HuH-7.5 (cell line): ENCODE measurements around the gene EVL.
A peak's percentile ranks its signal among the peaks of the same experiment; 100 is the strongest.
"Not testable (repeated sequence)": the region's sequence is repeated elsewhere in the genome, so short reads cannot be mapped to it uniquely, and the experiment has no call there.

Experiments used
- DNase-seq: peaks from one replicate; pipeline ENCODE4 v3.0.0; 2011; ENCODE audit warnings: low spot score

The EVL gene

DNA sequence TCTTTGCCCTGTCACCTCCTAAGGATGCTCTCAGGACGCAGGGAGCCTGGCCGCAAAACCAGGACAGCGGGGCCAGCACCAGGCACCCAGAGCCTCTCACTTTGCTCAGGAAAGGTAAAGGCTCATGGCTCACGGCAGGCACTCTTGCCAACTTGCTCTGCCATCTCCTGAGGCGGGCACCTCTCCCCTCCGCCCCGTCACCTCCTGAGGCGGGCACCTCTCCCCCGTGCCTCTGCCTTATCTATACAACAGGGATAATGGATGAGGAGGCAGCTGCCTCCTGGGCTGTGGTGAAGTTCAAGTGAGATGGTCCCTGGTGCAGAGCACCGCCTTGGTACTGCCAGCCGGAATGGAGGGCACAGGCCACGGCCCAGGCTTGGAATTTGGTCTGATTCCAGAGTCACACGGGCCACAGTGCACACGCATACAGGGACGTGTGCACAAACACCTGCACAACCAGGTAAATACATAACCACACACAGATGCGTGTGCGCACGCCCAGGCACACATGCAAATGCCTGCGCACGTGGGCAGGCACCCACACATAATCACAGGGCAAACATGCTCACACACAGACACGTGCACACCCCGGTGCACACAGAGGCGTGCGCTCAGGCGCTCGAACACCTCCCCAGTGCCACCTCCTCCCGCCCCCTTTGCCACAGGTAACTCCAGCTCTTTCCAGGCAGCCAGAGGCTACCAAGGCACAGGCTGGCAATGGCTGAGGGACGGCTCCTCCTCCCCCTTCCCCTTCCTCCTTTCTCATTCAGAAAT lies 82.7 kb downstream of the EVL start:
- no peak for DNase-seq

- DNase-seq = no peak
Observed at GRCh38 chr14:100148837-100149731, 83.9 kb downstream of the EVL start.

DNA sequence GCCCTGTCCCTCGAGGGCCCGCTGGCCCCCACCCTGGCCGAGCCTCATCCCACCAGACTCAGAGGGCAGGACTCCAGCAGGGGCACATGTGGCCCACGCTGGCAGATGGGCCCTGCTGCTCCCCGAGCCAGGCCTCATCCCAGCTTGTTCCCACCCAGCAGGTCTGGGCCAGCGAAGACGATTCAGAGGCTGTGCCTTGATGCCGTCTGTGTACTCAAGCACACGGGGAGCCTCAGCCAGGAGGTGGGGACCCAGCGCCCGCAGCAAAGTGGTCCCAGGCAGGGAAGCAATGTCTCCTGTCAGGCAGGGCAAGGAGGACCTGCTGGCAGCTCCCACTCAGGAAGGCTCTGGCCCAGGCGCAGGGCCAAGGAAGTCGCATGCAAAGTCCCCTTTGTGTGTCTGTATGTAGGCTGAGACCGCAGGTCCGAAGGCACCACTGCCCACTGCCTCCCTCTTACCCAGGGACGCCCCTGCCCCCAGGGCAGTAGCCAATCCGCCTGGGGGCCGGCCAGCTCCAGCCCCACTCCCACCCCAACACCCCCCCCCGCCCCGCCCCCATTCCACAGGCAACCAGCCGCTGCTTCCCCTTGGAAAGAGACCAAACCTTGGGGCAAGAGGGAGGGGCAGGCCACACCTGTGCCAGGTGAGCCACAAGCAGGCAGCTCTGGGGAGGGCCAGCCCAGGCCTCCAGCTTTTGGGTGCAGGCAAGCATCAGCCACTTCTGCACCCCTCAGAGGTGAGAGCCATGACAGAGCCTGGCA lies 84.8 kb downstream of the EVL start:
- DNase-seq = no peak

DNA sequence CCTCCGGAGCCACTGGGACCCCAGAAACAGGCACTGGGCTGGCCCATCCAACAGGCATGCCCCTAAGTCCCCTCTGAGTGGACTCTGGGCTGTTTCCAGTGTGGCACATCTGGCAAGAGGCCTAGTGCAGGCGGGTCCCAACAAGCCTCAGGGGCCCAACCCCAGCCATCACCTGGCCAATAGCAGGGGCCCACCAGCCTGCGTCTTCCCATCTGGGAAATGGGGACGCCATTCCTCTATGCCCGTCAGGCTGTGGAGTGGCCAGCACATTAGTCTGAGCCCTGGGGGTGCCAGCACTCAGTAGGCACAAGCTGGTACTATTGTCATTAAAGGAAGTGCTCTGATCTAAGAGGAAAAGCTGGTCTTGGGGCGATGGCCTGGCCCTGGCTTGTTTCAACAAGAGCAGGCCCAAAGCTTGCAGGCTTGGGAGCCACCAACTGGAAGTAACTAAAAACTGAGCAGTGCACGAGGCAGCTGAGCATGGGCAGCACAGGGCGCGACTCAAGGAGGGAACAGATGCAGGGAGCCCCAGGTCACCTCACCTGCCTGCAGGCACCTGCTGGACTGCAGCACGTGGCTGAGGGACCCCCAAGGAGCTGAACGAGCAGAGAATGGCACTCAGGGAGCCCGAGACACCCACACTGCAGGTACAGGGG lies 85.8 kb downstream of the EVL start:
- no peak for DNase-seq

DNA sequence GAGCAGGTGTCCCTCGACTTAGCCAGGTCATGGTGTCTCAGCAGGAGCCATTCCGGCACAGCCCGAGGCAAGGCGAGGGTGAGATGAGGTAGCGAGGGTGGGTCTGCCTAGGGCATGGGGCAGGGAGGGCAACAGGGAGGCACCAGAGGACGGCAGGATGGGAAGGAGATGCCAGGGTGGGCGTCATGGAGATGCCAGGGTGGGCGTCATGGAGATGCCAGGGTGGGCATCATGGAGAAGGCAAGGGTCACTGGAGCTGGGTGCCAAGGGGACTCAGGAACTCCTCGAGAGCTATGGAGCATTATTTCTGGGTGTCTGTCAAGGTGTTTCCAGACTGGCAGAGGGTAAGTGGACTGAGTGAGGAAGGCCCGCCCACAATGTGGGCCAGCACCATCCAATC lies 86.9 kb downstream of the EVL start:
- DNase-seq = no peak

GRCh38 chr14:100153560-100153959 lies 88.3 kb downstream of the EVL start:
- DNase-seq = no peak

DNA sequence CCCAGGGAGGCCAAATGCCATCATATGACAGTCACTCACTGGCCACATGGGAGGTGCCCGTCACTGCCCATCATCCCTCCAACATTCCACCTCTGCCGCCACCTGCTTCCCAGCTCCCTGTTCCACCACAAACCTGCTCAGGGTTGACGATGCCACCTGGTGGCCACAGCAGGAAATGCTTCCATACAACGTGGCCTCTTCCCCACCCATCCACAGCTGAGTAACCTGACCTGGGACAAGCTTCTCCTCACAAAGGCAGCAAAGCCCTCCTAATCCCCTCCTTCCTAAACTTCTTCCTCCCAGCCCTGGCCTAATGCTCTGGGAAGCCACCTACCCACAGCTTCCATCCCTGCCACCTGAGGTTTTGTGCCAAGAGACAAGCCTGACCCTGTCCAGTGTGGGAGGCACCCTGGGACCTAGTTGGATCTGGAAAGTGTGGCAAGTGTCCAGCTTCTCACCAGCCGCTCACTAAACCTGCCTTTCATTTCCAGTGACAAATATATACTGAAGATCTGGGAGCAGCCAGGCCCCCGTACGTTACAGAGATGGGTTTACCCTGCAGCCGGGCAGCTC lies 89.9 kb downstream of the EVL start:
- peak; percentile 67 for DNase-seq

DNA sequence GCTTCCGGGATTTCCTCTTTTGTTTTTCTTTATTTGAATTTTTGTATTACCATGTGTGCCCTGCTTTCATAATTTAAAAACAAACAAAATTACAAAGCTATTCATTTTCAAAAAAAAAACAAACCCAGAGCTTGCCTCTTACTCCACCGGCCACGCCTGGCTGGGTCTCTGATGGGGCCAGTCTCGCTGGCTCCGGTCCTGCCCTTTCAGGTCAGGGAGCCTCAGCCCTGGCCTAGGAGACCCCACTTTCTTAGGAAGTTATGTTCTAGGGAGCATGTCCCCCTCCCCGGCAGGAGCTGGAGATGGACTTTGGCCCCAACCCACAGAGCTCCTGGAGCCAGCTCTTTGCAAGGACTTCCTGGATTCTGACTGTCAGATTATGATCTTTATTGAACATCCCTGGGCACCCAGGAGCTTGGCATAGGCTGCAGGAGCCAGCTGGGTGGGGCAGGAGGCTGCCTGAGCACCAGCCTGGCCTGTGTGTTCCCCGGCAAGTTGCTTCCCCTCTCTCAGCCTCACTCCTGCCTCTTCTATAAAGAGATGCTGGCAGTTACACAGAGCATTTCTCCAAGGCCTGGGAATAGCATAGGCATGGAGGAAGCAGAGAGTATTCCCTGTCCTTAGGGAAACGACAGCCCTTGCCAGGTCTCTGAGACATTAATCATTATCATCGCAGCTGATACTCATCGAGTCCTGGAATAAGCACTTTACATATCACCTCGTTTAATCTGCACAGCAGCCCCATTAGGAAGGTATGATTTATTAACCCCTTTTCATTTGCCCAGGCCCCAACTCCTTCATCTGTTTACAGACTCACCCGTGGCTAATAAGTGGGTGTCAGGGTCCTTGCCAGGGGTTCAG lies 90.8 kb downstream of the EVL start:
- DNase-seq = no peak

- no peak for DNase-seq
Observed at GRCh38 chr14:100156776-100157175, 91.6 kb downstream of the EVL start.

GRCh38 chr14:100157548-100158232 lies 92.5 kb downstream of the EVL start:
- DNase-seq = not testable (repeated sequence)

GRCh38 chr14:100158566-100159093 lies 93.4 kb downstream of the EVL start:
- DNase-seq = no peak

- DNase-seq = no peak
Observed at GRCh38 chr14:100159094-100159864, 94.1 kb downstream of the EVL start, which contains the start of gene DEGS2. DEGS2 (minus strand) TSS chr14:100159645; CDS start chr14:100159587, 58 bp downstream.

DNA sequence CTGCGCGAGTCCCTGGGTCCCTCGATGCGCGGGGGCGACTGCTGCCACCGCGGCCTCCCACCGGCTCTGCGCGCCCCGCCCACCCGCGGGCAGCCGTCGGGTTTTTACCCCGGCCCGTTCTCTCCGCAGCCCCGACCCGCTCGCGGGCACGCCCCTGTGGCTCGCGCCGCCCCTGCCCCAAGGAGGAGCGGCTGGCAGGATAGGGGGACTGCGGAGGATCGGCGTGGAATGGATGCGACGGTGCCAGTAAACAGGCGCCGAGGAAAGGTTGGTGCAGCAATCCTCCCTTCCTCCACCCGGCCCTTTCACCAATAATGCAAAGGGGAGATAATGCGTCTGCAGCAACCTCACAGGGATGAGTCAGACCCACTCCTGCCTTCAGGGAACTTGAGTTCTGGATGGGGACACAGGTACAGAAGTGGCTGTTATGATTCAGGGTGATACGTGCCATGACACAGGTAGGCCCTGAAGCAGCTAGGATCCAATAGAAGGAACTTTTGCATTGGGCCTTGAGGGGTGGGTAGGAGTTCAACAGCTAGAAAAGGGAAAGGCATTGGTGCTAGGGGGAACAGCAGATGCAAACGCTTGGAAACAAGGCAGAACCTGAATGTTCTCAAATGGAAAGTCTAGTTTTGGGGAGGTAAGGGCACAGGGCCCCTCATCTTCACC lies 94.8 kb downstream of the EVL start:
- DNase-seq = no peak

DNA sequence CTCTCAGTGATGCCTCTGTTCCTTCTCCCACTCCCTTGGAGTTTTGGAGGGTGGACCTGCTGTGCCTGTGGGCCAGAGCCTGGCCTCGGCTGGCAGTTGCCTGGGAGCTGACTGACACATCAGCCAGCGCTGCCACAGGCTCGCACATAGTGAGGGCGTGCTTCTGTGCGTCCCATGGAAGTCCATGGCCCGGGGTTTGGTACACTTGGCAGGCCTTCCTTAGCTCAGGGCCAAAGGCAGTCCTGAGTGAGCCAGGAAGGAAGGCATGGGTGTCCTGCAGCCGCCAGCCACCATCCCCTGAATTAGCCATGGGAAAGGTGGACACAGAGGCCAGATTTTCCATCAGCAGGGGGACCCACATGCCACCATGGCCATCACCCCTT lies 95.3 kb downstream of the EVL start:
- DNase-seq = no peak

DNA sequence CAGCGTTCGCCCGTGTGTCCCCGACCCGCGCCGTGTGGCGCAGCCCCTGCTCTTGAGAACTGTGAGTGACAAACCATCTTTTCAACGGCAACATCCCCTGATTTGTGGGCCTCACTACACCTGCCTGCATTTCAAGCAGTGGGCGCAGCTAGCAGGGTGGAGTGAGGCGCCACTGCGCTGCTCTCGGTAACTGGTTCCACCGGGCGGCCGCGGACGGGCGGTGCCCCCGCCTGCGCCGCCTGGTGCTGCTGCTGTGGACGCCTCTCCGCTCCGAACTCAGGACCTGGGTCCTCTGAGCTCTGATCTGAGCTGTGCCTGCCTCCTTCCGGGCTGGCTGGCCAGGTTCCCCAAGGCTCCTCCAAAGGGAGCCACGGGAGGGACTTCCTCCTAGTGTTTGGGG lies 100.2 kb downstream of the EVL start:
- DNase-seq = no peak

DNA sequence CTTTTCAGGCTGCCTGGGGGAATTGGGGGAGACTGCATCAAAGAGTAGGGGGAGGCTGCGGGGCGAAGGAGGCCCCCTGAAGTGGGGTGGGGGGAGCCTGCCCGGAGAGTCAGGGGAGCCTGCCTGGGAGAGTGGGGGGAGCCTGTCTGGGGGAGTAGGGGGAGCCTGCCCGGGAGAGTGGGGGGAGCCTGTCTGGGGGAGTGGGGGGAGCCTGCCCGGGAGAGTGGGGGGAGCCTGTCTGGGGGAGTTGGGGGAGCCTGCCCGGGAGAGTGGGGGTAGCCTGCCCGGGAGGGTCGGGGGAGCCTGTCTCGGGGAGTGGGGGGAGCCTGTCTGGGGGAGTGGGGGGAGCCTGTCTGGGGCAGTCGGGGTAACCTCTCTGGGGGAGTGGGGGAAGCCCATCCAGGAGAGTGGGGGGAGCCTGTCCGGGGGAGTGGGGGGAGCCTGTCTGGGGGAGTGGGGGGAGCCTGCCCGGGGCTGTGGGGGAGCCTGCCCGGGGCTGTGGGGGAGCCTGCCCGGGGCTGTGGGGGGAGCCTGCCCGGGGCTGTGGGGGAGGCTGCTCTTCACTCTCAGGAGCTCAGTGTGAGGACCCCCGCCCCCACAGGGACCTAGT lies 100.7 kb downstream of the EVL start:
- DNase-seq = no peak

- DNase-seq = no peak
Observed at GRCh38 chr14:100168506-100168905, 103.3 kb downstream of the EVL start.

GRCh38 chr14:100170880-100171279 lies 105.7 kb downstream of the EVL start:
- no peak for DNase-seq
